CD4-positive, alpha-beta T cell treated with Interferon alpha-2 for 1 hour (primary cell): Measurements from ENCODE around the gene PRDM16.

Experiments
- DNase-seq, 2 donors: peaks; one replicate each; pipeline ENCODE4 v3.0.0-alpha.2; 2020 to 2022

Gene PRDM16

GRCh38 chr1:3111348-3112021 is 42.5 kb downstream of the PRDM16 start:
- no peak for DNase-seq

- no peak for DNase-seq
Observed at GRCh38 chr1:3112526-3112925, 43.5 kb downstream of the PRDM16 start.

- DNase-seq: no peak
Observed at GRCh38 chr1:3113047-3113740, 44.2 kb downstream of the PRDM16 start.

- no peak for DNase-seq
Observed at GRCh38 chr1:3113741-3114056, 44.7 kb downstream of the PRDM16 start.

GRCh38 chr1:3114131-3114744 is 45.2 kb downstream of the PRDM16 start:
- DNase-seq: no peak

- DNase-seq: no peak
Observed at GRCh38 chr1:3114846-3115245, 45.8 kb downstream of the PRDM16 start.

GRCh38 chr1:3115275-3116149 is 46.5 kb downstream of the PRDM16 start:
- DNase-seq: no peak

- DNase-seq: no peak
Observed at GRCh38 chr1:3116150-3116510, 47.1 kb downstream of the PRDM16 start.

- DNase-seq: no peak
Observed at GRCh38 chr1:3116560-3116959, 47.6 kb downstream of the PRDM16 start.

- no peak for DNase-seq
Observed at GRCh38 chr1:3117879-3118278, 48.9 kb downstream of the PRDM16 start.

- no peak for DNase-seq
Observed at GRCh38 chr1:3119061-3119460, 50.1 kb downstream of the PRDM16 start.

GRCh38 chr1:3119725-3120124 is 50.7 kb downstream of the PRDM16 start:
- no peak for DNase-seq

- no peak for DNase-seq
Observed at GRCh38 chr1:3120140-3120539, 51.1 kb downstream of the PRDM16 start.

- no peak for DNase-seq
Observed at GRCh38 chr1:3120994-3121393, 52.0 kb downstream of the PRDM16 start.

- no peak for DNase-seq
Observed at GRCh38 chr1:3121401-3122210, 52.6 kb downstream of the PRDM16 start.

- no peak for DNase-seq
Observed at GRCh38 chr1:3122311-3122710, 53.3 kb downstream of the PRDM16 start.

- DNase-seq: no peak
Observed at GRCh38 chr1:3124246-3124645, 55.2 kb downstream of the PRDM16 start.

- DNase-seq: no peak
Observed at GRCh38 chr1:3125078-3125477, 56.1 kb downstream of the PRDM16 start.

GRCh38 chr1:3125546-3126368 is 56.8 kb downstream of the PRDM16 start:
- no peak for DNase-seq

GRCh38 chr1:3126756-3127678 is 58.0 kb downstream of the PRDM16 start:
- DNase-seq: no peak

- no peak for DNase-seq
Observed at GRCh38 chr1:3127738-3128137, 58.7 kb downstream of the PRDM16 start.
